IMR-90 (cell line): ENCODE results near the gene KPNA3. TPM values are rescaled to one million over a fixed set of nuclear protein-coding genes. Genes with fewer than 3 reads are reported as not detected.

Source experiments
- ATAC-seq: fragments of 200-7000 bp; cut with Tn5 transposase; 2 replicates; pipeline ENCODE4 v1.9.1; 2020; ENCODE audit warnings: low read depth, mild to moderate bottlenecking, moderate library complexity
- BruUV-seq: library from RNA; stranded (reverse); fragments of 400-500 nt; replicated peaks from 2 replicates; lab custom pipeline; 2021; lab: Mats Ljungman, UMichigan
- CTCF ChIA-PET: fragments of 300-600 bp; formaldehyde crosslinking; extraction: SDS; loops from one replicate; lab custom pipeline; 2021; ENCODE audit warnings: antibody characterized with exemption; lab: Yijun Ruan, JAX
- POLR2A ChIA-PET: fragments of 300-600 bp; sonication (Branson Sonifier 250); formaldehyde crosslinking; loops from one replicate; lab custom pipeline; 2022; ENCODE audit warnings: antibody characterized with exemption; ENCODE audit not compliant: unreplicated experiment; lab: Charles Lee
- DNase-seq: peaks from one replicate; pipeline ENCODE4 v3.0.0; 2013
- H2AFZ ChIP-seq: replicated peaks from 2 replicates; pipeline ENCODE3; 2013; ENCODE audit warnings: low read length, mild to moderate bottlenecking; ENCODE audit not compliant: poor library complexity
- H2AK5ac ChIP-seq: 2 replicates; pipeline ENCODE4 v1.6.1; 2013; ENCODE audit warnings: low read depth, low read length, inconsistent platforms
- H2AK9ac ChIP-seq: replicated peaks from 2 replicates; pipeline ENCODE3; 2013; ENCODE audit warnings: mild to moderate bottlenecking, low read depth, low read length, moderate library complexity; ENCODE audit not compliant: poor library complexity
- H2BK120ac ChIP-seq: 2 replicates; pipeline ENCODE4 v1.6.1; 2013; ENCODE audit warnings: low read depth, low read length, inconsistent platforms
- H2BK15ac ChIP-seq: 3 replicates; pipeline ENCODE4 v1.6.1; 2013; ENCODE audit warnings: low read depth, low read length, inconsistent platforms
- H2BK20ac ChIP-seq: 2 replicates; pipeline ENCODE4 v1.6.1; 2013; ENCODE audit warnings: low read depth, mild to moderate bottlenecking, inconsistent platforms, low read length, moderate library complexity
- H2BK5ac ChIP-seq: 2 replicates; pipeline ENCODE4 v1.6.1; 2013; ENCODE audit warnings: mild to moderate bottlenecking, low read depth, low read length, inconsistent platforms; ENCODE audit not compliant: poor library complexity, severe bottlenecking
- H3K14ac ChIP-seq: replicated peaks from 2 replicates; pipeline ENCODE4 v1.6.1; 2013; ENCODE audit warnings: low read depth, low read length, inconsistent platforms
- H3K18ac ChIP-seq: 2 replicates; pipeline ENCODE4 v1.6.1; 2013; ENCODE audit warnings: low read depth, low read length, control low read depth
- H3K23ac ChIP-seq: 2 replicates; pipeline ENCODE4 v1.6.1; 2013; ENCODE audit warnings: low read depth, low read length, inconsistent platforms
- H3K27ac ChIP-seq: 2 replicates; pipeline ENCODE4 v1.5.1; 2013; ENCODE audit warnings: mild to moderate bottlenecking, control low read depth, low read length; ENCODE audit not compliant: insufficient read depth
- H3K27me3 ChIP-seq: 2 replicates; pipeline ENCODE4 v1.6.1; 2013; ENCODE audit warnings: low read length; ENCODE audit not compliant: control insufficient read depth, insufficient read depth
- H3K36me3 ChIP-seq: 2 replicates; pipeline ENCODE4 v1.6.1; 2013; ENCODE audit warnings: low read length, mixed read lengths; ENCODE audit not compliant: control insufficient read depth, insufficient read depth
- H3K4ac ChIP-seq: 2 replicates; pipeline ENCODE4 v1.6.1; 2013; ENCODE audit warnings: low read depth, low read length, inconsistent platforms
- H3K4me1 ChIP-seq: 2 replicates; pipeline ENCODE4 v1.6.1; 2013; ENCODE audit warnings: low read length, mixed read lengths; ENCODE audit not compliant: control insufficient read depth, insufficient read depth
- H3K4me2 ChIP-seq: 2 replicates; pipeline ENCODE4 v1.6.1; 2013; ENCODE audit warnings: low read depth, mild to moderate bottlenecking, control low read depth, low read length, moderate library complexity
- H3K4me3 ChIP-seq: 2 replicates; pipeline ENCODE4 v1.5.1; 2013; ENCODE audit warnings: low read depth, mild to moderate bottlenecking, control low read depth, low read length, moderate library complexity; ENCODE audit not compliant: insufficient read depth
- H3K56ac ChIP-seq: 2 replicates; pipeline ENCODE4 v1.6.1; 2013; ENCODE audit warnings: low read length, inconsistent platforms; ENCODE audit not compliant: insufficient read depth; ENCODE audit errors: extremely low read depth
- H3K79me1 ChIP-seq, 2 experiments: 2 replicates each; pipeline ENCODE4 v1.6.1; 2013; ENCODE audit warnings: low read length in 2 of 2, inconsistent platforms in 1 of 2, low read depth in 1 of 2
- H3K9ac ChIP-seq: 2 replicates; pipeline ENCODE4 v1.6.1; 2013; ENCODE audit warnings: low read depth, low read length, control low read depth
- H3K9me1 ChIP-seq: 2 replicates; pipeline ENCODE4 v1.6.1; 2013; ENCODE audit warnings: low read length, inconsistent platforms; ENCODE audit not compliant: insufficient read depth
- H3K9me3 ChIP-seq: 2 replicates; pipeline ENCODE4 v1.6.1; 2013; ENCODE audit warnings: low read length; ENCODE audit not compliant: control insufficient read depth, insufficient read depth
- H4K20me1 ChIP-seq: 2 replicates; pipeline ENCODE4 v1.6.1; 2013; ENCODE audit warnings: low read length, inconsistent platforms; ENCODE audit not compliant: insufficient read depth
- H4K5ac ChIP-seq: 2 replicates; pipeline ENCODE4 v1.6.1; 2013; ENCODE audit warnings: mild to moderate bottlenecking, low read depth, low read length, control low read depth
- H4K8ac ChIP-seq, 2 experiments: 2 replicates each; pipeline ENCODE4 v1.6.1; 2013; ENCODE audit warnings: low read depth in 2 of 2, low read length in 2 of 2, control low read depth in 1 of 2, inconsistent platforms in 1 of 2
- H4K91ac ChIP-seq: 2 replicates; pipeline ENCODE4 v1.6.1; 2013; ENCODE audit warnings: low read depth, low read length, inconsistent platforms; ENCODE audit not compliant: insufficient read depth
- ELK1 ChIP-seq: fragments of 150-350 bp; IDR thresholded peaks from 2 replicates; pipeline ENCODE4 v1.6.1; 2016; ENCODE audit warnings: low read depth, mild to moderate bottlenecking, low read length, moderate library complexity, borderline replicate concordance
- MAZ ChIP-seq: IDR thresholded peaks from 2 replicates; pipeline ENCODE4 v1.6.1; 2012; ENCODE audit warnings: low read depth, mild to moderate bottlenecking, low read length, improper control_type of control experiment, moderate library complexity, borderline replicate concordance
- POLR2A ChIP-seq: IDR thresholded peaks from 2 replicates; pipeline ENCODE4 v1.6.1; 2012; ENCODE audit warnings: mild to moderate bottlenecking, low read depth, low read length
- RAD21 ChIP-seq: IDR thresholded peaks from 2 replicates; pipeline ENCODE4 v1.6.1; 2012; ENCODE audit warnings: low read length, improper control_type of control experiment
- RCOR1 ChIP-seq: IDR thresholded peaks from 2 replicates; pipeline ENCODE4 v1.6.1; 2012; ENCODE audit warnings: mild to moderate bottlenecking, low read length, improper control_type of control experiment; ENCODE audit not compliant: insufficient replicate concordance
- dilution Hi-C: fragments of 300-500 bp; cut with HindIII; formaldehyde crosslinking; loops from one replicate; pipeline ENCODE4 v1.14.3; 2018; ENCODE audit warnings: low sequenced_read_pairs; ENCODE audit not compliant: unreplicated experiment
- in situ Hi-C: fragments of 300-500 bp; cut with MboI; formaldehyde crosslinking; loops from 3 replicates; pipeline ENCODE4 v1.14.3; 2019; ENCODE audit warnings: low sequenced_read_pairs, inconsistent platforms, mixed read lengths
- intact Hi-C: fragments of 100-400 bp; cut with micrococcal nuclease; formaldehyde crosslinking; loops from 2 replicates; pipeline ENCODE4 v1.10.0; 2022
- polyA plus RNA-seq, 3 experiments: library from polyadenylated mRNA; depleted of rRNA; stranded (reverse); fragments of >200 nt; gene quantifications; 2 replicates each; pipeline ENCODE4 v1.2.3, GENCODE V29; 2012; ENCODE audit warnings: low replicate concordance in 1 of 3
- total RNA-seq: library from RNA; depleted of rRNA; stranded (reverse); fragments of >200 nt; gene quantifications from 2 replicates; pipeline ENCODE4 v1.2.3, GENCODE V29; 2012

The KPNA3 gene
- total and polyA plus RNA-seq, 2 of the 4 experiments (the other 2 are of a cell fraction) = 25.3 to 48.6 TPM

- Histone ChIP-seq H2AK9ac (no peak overlapping the region), H3K79me1 (peaks cover 26 to 84% of the 10 kb centered on the region in 2 experiments), H3K36me3 (no peaks in the 10 kb centered on the region; the same call in 1 of the 2 replicates), H3K4me2 (no peak overlapping the region), H4K5ac (no peak overlapping the region), H3K27me3 (no peaks in the 10 kb centered on the region), H3K9me3 (no peaks in the 10 kb centered on the region), H4K91ac (no peak overlapping the region), H2BK15ac (no peak overlapping the region), H3K56ac (no peak overlapping the region), H3K4me3 (no peak overlapping the region), H3K9ac (no peak overlapping the region), H2BK5ac (no peak overlapping the region), H4K20me1 (peaks cover 84% of the 10 kb centered on the region), H2BK20ac (no peak overlapping the region), H2BK120ac (no peak overlapping the region), H3K23ac (peak overlapping the region; percentile 36; the same call in 1 of the 2 replicates), H4K8ac (no peak overlapping the region), H2AK5ac (no peak overlapping the region), H3K4me1 (peaks cover 11% of the 10 kb centered on the region), H3K4ac (no peak overlapping the region), H3K14ac (no peak overlapping the region), H2AFZ (no peak overlapping the region), H3K18ac (no peak overlapping the region), H3K27ac (no peak overlapping the region), H3K9me1 (peaks cover 25% of the 10 kb centered on the region)
- ATAC-seq (no peak), DNase-seq (no peak)
- no TSS peak for BruUV-seq
- in situ Hi-C loops (no loop called here), dilution Hi-C loops (no loop called here), intact Hi-C loops (loop anchor here (5.0 kb wide), 1 partner anchor 67 kb away; no protein-coding TSS in a partner anchor)
- POLR2A ChIA-PET = no interaction called here
- TF ChIP-seq MAZ (no peak), POLR2A (no peak), RAD21 (no peak), RCOR1 (no peak), ELK1 (no peak)
- CTCF ChIA-PET = interaction anchor here (1.2 kb wide), 1 partner anchor 11 kb away, joined by 5 read pairs; no protein-coding TSS in a partner anchor
Measured at GRCh38 chr13:49779721-49780120, 12.8 kb downstream of the KPNA3 start.
